ENCODE data around the gene TIGAR. TPM values are rescaled to one million over a fixed set of nuclear protein-coding genes. Genes with fewer than 3 reads are reported as not detected.

The TIGAR gene
- total and polyA plus RNA-seq, 2 of the 8 experiments (the other 6 are each of a cell fraction or from before 2014, with no cell fraction given), result 3.8 to 26.4 TPM

GRCh38 chr12:4284306-4284705 lies 36.7 kb upstream of the TIGAR start (continued):
- no peak for TF ChIP-seq E2F6 (IDR thresholded peaks at IDR 0.05)
- no peak for TF ChIP-seq GABPA (IDR thresholded peaks at IDR 0.05; ENCODE audit: borderline replicate concordance, insufficient read depth, low read length)
- TF ChIP-seq POU5F1 (IDR thresholded peaks at IDR 0.05; ENCODE audit: low read depth, low read length), result no peak
- TF ChIP-seq KDM1A (IDR thresholded peaks at IDR 0.05; ENCODE audit: borderline replicate concordance, low read length), result no peak
